K562 (cell line): ENCODE measurements around the gene PIK3R6. TPM values are rescaled to one million over a fixed set of nuclear protein-coding genes. Genes with fewer than 3 reads are reported as not detected.

ENCODE experiments used
- ATAC-seq: fragments of 200-7000 bp; cut with Tn5 transposase; 3 replicates; pipeline ENCODE4 v1.9.1; 2020; ENCODE audit warnings: moderate library complexity
- BruUV-seq: library from RNA; stranded (reverse); fragments of 400-500 nt; replicated peaks from 2 replicates; lab custom pipeline; 2021; lab: Mats Ljungman, UMichigan
- CTCF ChIA-PET: fragments of 300-600 bp; formaldehyde crosslinking; extraction: SDS; loops from one replicate; lab custom pipeline; 2021; ENCODE audit warnings: low intra/inter-chr PET ratio; lab: Yijun Ruan, JAX
- POLR2A ChIA-PET: fragments of 300-600, 350-650 bp; sonication (Branson Sonifier 250); formaldehyde crosslinking; extraction: SDS; loops from one replicate; lab custom pipeline; 2021; ENCODE audit warnings: antibody characterized with exemption, inconsistent platforms; lab: Yijun Ruan, JAX
- DNase-seq, 4 experiments: peaks; one replicate each; pipeline versions ENCODE4 v3.0.0 to v3.0.0-alpha.2; 2011 to 2018; ENCODE audit warnings: low spot score in 3 of 4, mixed read lengths in 3 of 4; ENCODE audit errors: extremely low read depth in 1 of 4
- FAIRE-seq: peaks from 2 replicates; lab custom pipeline; 2011; peaks lifted over from hg19 to GRCh38; lab: Jason Lieb, UNC
- H2AFZ ChIP-seq: 2 replicates; pipeline ENCODE4 v1.6.0; 2011; ENCODE audit warnings: low read depth, low read length, control low read depth, inconsistent platforms
- H3K27ac ChIP-seq: fragments of 200-600 bp; 3 replicates; pipeline ENCODE4 v1.8.0; 2011; ENCODE audit warnings: low read depth, mild to moderate bottlenecking, control low read depth, inconsistent platforms, low read length, moderate library complexity, mixed read lengths; ENCODE audit errors: extremely low read depth
- H3K27me3 ChIP-seq, 2 experiments: fragments of 300-600 bp in 1 of 2; 2 replicates in 1 of 2; 3 replicates in 1 of 2; pipeline versions ENCODE4 v1.6.0 to v1.8.0; 2011; ENCODE audit warnings: inconsistent platforms in 2 of 2, low read length in 2 of 2, mild to moderate bottlenecking in 1 of 2, mixed read lengths in 1 of 2, moderate library complexity in 1 of 2; ENCODE audit not compliant: control insufficient read depth in 2 of 2, insufficient read depth in 2 of 2
- H3K36me3 ChIP-seq: fragments of 300-600 bp; 3 replicates; pipeline ENCODE4 v1.8.0; 2011; ENCODE audit warnings: mild to moderate bottlenecking, low read length, inconsistent platforms; ENCODE audit not compliant: control insufficient read depth, insufficient read depth
- H3K4me1 ChIP-seq, 2 experiments: fragments of 200-600 bp in 1 of 2; replicated peaks in 1 of 2; 2 replicates in 1 of 2; 3 replicates in 1 of 2; pipeline versions ENCODE4 v1.5.1 to v1.8.0; 2011; ENCODE audit warnings: inconsistent platforms in 2 of 2, low read length in 2 of 2, mild to moderate bottlenecking in 1 of 2, mixed read lengths in 1 of 2, moderate library complexity in 1 of 2; ENCODE audit not compliant: control insufficient read depth in 2 of 2, insufficient read depth in 2 of 2
- H3K4me2 ChIP-seq: 2 replicates; pipeline ENCODE4 v1.6.1; 2011; ENCODE audit warnings: low read length, control low read depth, inconsistent platforms, mixed read lengths; ENCODE audit not compliant: insufficient read depth
- H3K4me3 ChIP-seq: fragments of 200-600 bp; sonication (generic), shearing (Covaris generic); 2 replicates; pipeline ENCODE4 v1.5.1; 2016; ENCODE audit warnings: control low read depth, inconsistent platforms
- H3K79me2 ChIP-seq: fragments of 200-600 bp; 3 replicates; pipeline ENCODE4 v1.8.0; 2011; ENCODE audit warnings: low read length, inconsistent platforms; ENCODE audit not compliant: control insufficient read depth, insufficient read depth
- H3K9ac ChIP-seq, 2 experiments: 2 replicates each; pipeline versions ENCODE4 v1.6.0 to v1.6.1; 2011; ENCODE audit warnings: low read depth in 2 of 2, low read length in 2 of 2, control low read depth in 1 of 2, inconsistent platforms in 1 of 2, mild to moderate bottlenecking in 1 of 2, mixed read lengths in 1 of 2; ENCODE audit not compliant: insufficient read depth in 1 of 2
- H3K9me1 ChIP-seq: one replicate; pipeline ENCODE4 v1.6.0; 2011; ENCODE audit warnings: inconsistent platforms, mild to moderate bottlenecking, low read length, moderate library complexity; ENCODE audit not compliant: control insufficient read depth, insufficient read depth
- H3K9me3 ChIP-seq: replicated peaks from 2 replicates; pipeline ENCODE4 v1.5.1; 2011; ENCODE audit warnings: low read depth, low read length, inconsistent platforms; ENCODE audit not compliant: control insufficient read depth, insufficient read depth
- H4K20me1 ChIP-seq: replicated peaks from 2 replicates; pipeline ENCODE4 v1.6.1; 2011; ENCODE audit warnings: low read length, inconsistent platforms, mixed read lengths; ENCODE audit not compliant: control insufficient read depth, insufficient read depth
- ARID3B ChIP-seq: fragments of 250-450 bp; sonication (Bioruptor Pico); IDR thresholded peaks from 2 replicates; pipeline ENCODE4 v1.4.0; 2020; ENCODE audit warnings: borderline replicate concordance
- E4F1 ChIP-seq: fragments of 250-450 bp; sonication (Bioruptor Pico); IDR thresholded peaks from 2 replicates; pipeline ENCODE4 v1.5.0; 2021; ENCODE audit warnings: mild to moderate bottlenecking, borderline replicate concordance
- ELK3 ChIP-seq: fragments of 450-650 bp; formaldehyde crosslinking; IDR thresholded peaks from 2 replicates; pipeline ENCODE4 v1.4.0; 2020; ENCODE audit warnings: mild to moderate bottlenecking
- FIP1L1 ChIP-seq: fragments of 200-400 bp; formaldehyde crosslinking; IDR thresholded peaks from 2 replicates; pipeline ENCODE4 v1.6.1; 2018; ENCODE audit warnings: mild to moderate bottlenecking, low read depth, low read length; ENCODE audit not compliant: poor library complexity, severe bottlenecking
- FOS ChIP-seq: IDR thresholded peaks from 3 replicates; pipeline ENCODE4 v1.6.1; 2011; ENCODE audit not compliant: insufficient read length; ENCODE audit errors: extremely low read depth
- FOXK1 ChIP-seq: sonication (generic); formaldehyde crosslinking; IDR thresholded peaks from 2 replicates; pipeline ENCODE4 v1.8.0; 2022; ENCODE audit warnings: missing genetic modification reagents, mild to moderate bottlenecking, borderline replicate concordance
- NR2C1 ChIP-seq, 2 experiments: fragments of 450-650 bp; IDR thresholded peaks; 2 replicates each; pipeline ENCODE4 v1.6.1; 2017; ENCODE audit warnings: mild to moderate bottlenecking in 2 of 2, antibody characterized with exemption in 1 of 2, inconsistent platforms in 1 of 2, missing compliant biosample characterization in 1 of 2, missing genetic modification characterization in 1 of 2
- SFPQ ChIP-seq: fragments of 200-400 bp; formaldehyde crosslinking; IDR thresholded peaks from 2 replicates; pipeline ENCODE4 v1.6.1; 2017; ENCODE audit warnings: mild to moderate bottlenecking, low read depth, low read length, moderate library complexity
- SNRNP70 ChIP-seq: fragments of 200-400 bp; formaldehyde crosslinking; optimal IDR thresholded peaks from 2 replicates; pipeline ENCODE3; 2017; ENCODE audit warnings: low read depth, low read length
- SUPT5H ChIP-seq: fragments of 450-650 bp; IDR thresholded peaks from 2 replicates; pipeline ENCODE4 v1.6.1; 2016
- ZBTB8A ChIP-seq: fragments of 450-650 bp; IDR thresholded peaks from 2 replicates; pipeline ENCODE4 v1.6.1; 2018; ENCODE audit warnings: mild to moderate bottlenecking, moderate library complexity; ENCODE audit not compliant: partially characterized antibody
- ZNF274 ChIP-seq: IDR thresholded peaks from 2 replicates; pipeline ENCODE4 v1.6.1; 2011; ENCODE audit warnings: low read depth, mild to moderate bottlenecking, low read length, moderate library complexity, borderline replicate concordance
- ZNF76 ChIP-seq: fragments of 250-450 bp; sonication (Bioruptor Pico); IDR thresholded peaks from 2 replicates; pipeline ENCODE4 v1.4.0; 2020; ENCODE audit warnings: mild to moderate bottlenecking, moderate library complexity, borderline replicate concordance
- WGBS: fragments of 100-300 bp; shearing (Covaris generic); methylation state at CpG from one replicate; pipeline ENCODE4 v1.1.6; 2016; ENCODE audit warnings: low coverage, mixed read lengths; ENCODE audit not compliant: insufficient coverage; ENCODE audit errors: missing lambda C conversion rate; 5-methylcytosine and 5-hydroxymethylcytosine counted together
- in situ Hi-C: fragments of 300-500 bp; cut with MboI; formaldehyde crosslinking; loops from 4 replicates; pipeline ENCODE4 v1.15.0; 2018; ENCODE audit warnings: inconsistent platforms, mixed read lengths
- intact Hi-C: fragments of 100-400 bp; cut with micrococcal nuclease; formaldehyde crosslinking; loops from 2 replicates; pipeline ENCODE4 v1.14.2; 2022
- polyA plus RNA-seq, 8 experiments: library from polyadenylated mRNA; depleted of rRNA in 4 of 8; stranded (reverse) in 5 of 8; unstranded in 3 of 8; fragments of >200 nt; fragmentation: Nextera tagmentation in 2 of 8; fragmentation: Illumina TruSeq in 1 of 8; extraction: Ambion mirVana in 2 of 8; extraction: Trizol in 1 of 8; gene quantifications; 2 replicates each; pipeline versions ENCODE4 v1.2.1 to v1.2.3, GENCODE V29; 2011 to 2014; ENCODE audit warnings: inconsistent platforms in 1 of 8, missing spikeins in 1 of 8
- total RNA-seq, 7 experiments: library from RNA; depleted of rRNA in 6 of 7; stranded (reverse); fragments of >200 nt in 6 of 7; fragmentation: Illumina TruSeq in 2 of 7; extraction: Trizol in 2 of 7; gene quantifications; 2 replicates each; pipeline versions ENCODE4 v1.2.1 to v1.2.3, GENCODE V29; 2011 to 2021; ENCODE audit warnings: low replicate concordance in 1 of 7

PIK3R6 gene
- total and polyA plus RNA-seq, 9 of the 15 experiments (the other 6 are each of a cell fraction or from before 2014, with no cell fraction given) = 0.04 TPM; not detected in 8

- TF ChIP-seq ELK3 (CRISPR knock-in tag) = no peak
Observed at GRCh38 chr17:8776248-8776647, 91.2 kb downstream of the PIK3R6 start (continued).

- BruUV-seq = no TSS peak
- Histone ChIP-seq H3K9ac (no peak overlapping the region), H3K4me2 (no peak overlapping the region), H4K20me1 (no peaks in the 10 kb centered on the region), H2AFZ (no peak overlapping the region), H3K4me1 (no peaks in the 10 kb centered on the region), H3K27me3 (peaks cover 0 to 16% of the 10 kb centered on the region in 2 experiments; a peak in 3 of 5 replicates), H3K36me3 (no peaks in the 10 kb centered on the region), H3K9me1 (no peaks in the 10 kb centered on the region), H3K27ac (no peak overlapping the region), H3K9me3 (no peaks in the 10 kb centered on the region), H3K4me3 (no peak overlapping the region), H3K79me2 (no peaks in the 10 kb centered on the region)
- DNase-seq = no peak
- in situ Hi-C loops = no loop called here
- no peak for ATAC-seq
- 0% methylated on average over 2 of the region's 2 CpGs for WGBS
- ChIA-PET CTCF (no interaction called here), POLR2A (interaction anchor here (0.5 to 0.6 kb wide), 2 partner anchors 10 to 11 kb away, joined by 3 read pairs; no protein-coding TSS in a partner anchor)
- intact Hi-C loops = no loop called here
- FAIRE-seq = no peak
- TF ChIP-seq NR2C1 (IDR thresholded peaks at IDR 0.05) (no peak), NR2C1 (tag; IDR thresholded peaks at IDR 0.05) (no peak), ZBTB8A (no peak), ZNF76 (CRISPR knock-in tag) (no peak), SUPT5H (no peak), FOXK1 (CRISPR knock-in tag) (no peak), SFPQ (no peak), ARID3B (CRISPR knock-in tag) (no peak), E4F1 (no peak), FIP1L1 (no peak), SNRNP70 (no peak), FOS (no peak), ZNF274 (no peak)
Observed at GRCh38 chr17:8766731-8767130, 100.7 kb downstream of the PIK3R6 start.
